HPDE6-E6E7 (cell line): Measurements from ENCODE around the gene LSAMP.

Source experiments
- DNase-seq: peaks from one replicate; pipeline ENCODE4 v3.0.0; 2011; ENCODE audit warnings: missing footprints; ENCODE audit errors: extremely low spot score

LSAMP gene

GRCh38 chr3:116356056-116356455, 89.2 kb downstream of the LSAMP start:
- no peak for DNase-seq

GRCh38 chr3:116354382-116354781, 90.9 kb downstream of the LSAMP start:
- no peak for DNase-seq

- no peak for DNase-seq
Measured at GRCh38 chr3:116350119-116350733, 95.1 kb downstream of the LSAMP start.

- no peak for DNase-seq
Measured at GRCh38 chr3:116348216-116348615, 97.1 kb downstream of the LSAMP start.

- DNase-seq: no peak
Measured at GRCh38 chr3:116342499-116342898, 102.8 kb downstream of the LSAMP start.

- no peak for DNase-seq
Measured at GRCh38 chr3:116341899-116342298, 103.4 kb downstream of the LSAMP start.

- no peak for DNase-seq
Measured at GRCh38 chr3:116341381-116341780, 103.9 kb downstream of the LSAMP start.

- DNase-seq: no peak
Measured at GRCh38 chr3:116340680-116341216, 104.5 kb downstream of the LSAMP start.

- DNase-seq: no peak
Measured at GRCh38 chr3:116339441-116340028, 105.8 kb downstream of the LSAMP start.

GRCh38 chr3:116338713-116339112, 106.6 kb downstream of the LSAMP start:
- DNase-seq: no peak

- no peak for DNase-seq
Measured at GRCh38 chr3:116337229-116337628, 108.1 kb downstream of the LSAMP start.

GRCh38 chr3:116331380-116331779, 113.9 kb downstream of the LSAMP start:
- no peak for DNase-seq

- DNase-seq: no peak
Measured at GRCh38 chr3:116322750-116323375, 122.4 kb downstream of the LSAMP start.

- no peak for DNase-seq
Measured at GRCh38 chr3:116318370-116318769, 126.9 kb downstream of the LSAMP start.

- DNase-seq: no peak
Measured at GRCh38 chr3:116316771-116317170, 128.5 kb downstream of the LSAMP start.

- DNase-seq: no peak
Measured at GRCh38 chr3:116314476-116314875, 130.8 kb downstream of the LSAMP start.

GRCh38 chr3:116306720-116307119, 138.6 kb downstream of the LSAMP start:
- DNase-seq: no peak

- no peak for DNase-seq
Measured at GRCh38 chr3:116306149-116306548, 139.1 kb downstream of the LSAMP start.

GRCh38 chr3:116302087-116302747, 143.1 kb downstream of the LSAMP start:
- DNase-seq: no peak

- no peak for DNase-seq
Measured at GRCh38 chr3:116301422-116301821, 143.9 kb downstream of the LSAMP start.

- DNase-seq: no peak
Measured at GRCh38 chr3:116300226-116300625, 145.1 kb downstream of the LSAMP start.

- no peak for DNase-seq
Measured at GRCh38 chr3:116299646-116300081, 145.6 kb downstream of the LSAMP start.
